OCI-LY7 (cell line): ENCODE data around the gene E2F8.

Experiments used
- CTCF ChIP-seq: fragments of 200-600 bp; sonication (generic); conservative IDR thresholded peaks from 2 replicates; pipeline ENCODE4 v1.5.1; 2014; ENCODE audit warnings: mild to moderate bottlenecking, antibody characterized with exemption, low read length, moderate library complexity, mixed read lengths
- EZH2phosphoT487 ChIP-seq: fragments of 200-600 bp; sonication (generic); IDR thresholded peaks from 2 replicates; pipeline ENCODE4 v1.6.1; 2018; ENCODE audit warnings: low read depth, borderline replicate concordance, mild to moderate bottlenecking, mixed run types, antibody characterized with exemption, low read length, moderate library complexity, mixed read lengths

- TF ChIP-seq CTCF, result no peak
- no peak for TF ChIP-seq EZH2phosphoT487
Observed at GRCh38 chr11:19187833-19188258, 52.9 kb downstream of the E2F8 start.
